Mammary epithelial cell (primary cell): ENCODE data around the gene TCF12.

Experiments used
- CTCF ChIP-seq, 2 donors: IDR thresholded peaks in 1 of 2; conservative IDR thresholded peaks in 1 of 2; 2 replicates each; pipeline ENCODE4 v1.5.1; 2011 to 2012; ENCODE audit warnings: inconsistent platforms in 2 of 2, low read length in 2 of 2, mild to moderate bottlenecking in 2 of 2, control low read depth in 1 of 2, low read depth in 1 of 2; ENCODE audit not compliant: insufficient read depth in 1 of 2; ENCODE audit errors: extremely low read depth in 1 of 2
- EZH2 ChIP-seq: IDR thresholded peaks from 2 replicates; pipeline ENCODE4 v1.6.1; 2012; ENCODE audit warnings: low read length, inconsistent platforms, borderline replicate concordance

GRCh38 chr15:57215881-57216280 lies 297.4 kb downstream of the TCF12 start:
- TF ChIP-seq CTCF (conservative IDR thresholded peaks at IDR 0.05 in 1 of 2, IDR thresholded peaks at IDR 0.05 in 1 of 2; ENCODE audit: extremely low read depth in 1 of 2, insufficient read depth in 1 of 2, low read depth in 1 of 2, low read length in 2 of 2), result no peak
- TF ChIP-seq EZH2, result no peak
